Stomach (tissue), 4 donors: ENCODE results near the gene BTBD9.

Experiments used
- EP300 ChIP-seq: sonication (generic); formaldehyde crosslinking; IDR thresholded peaks from one replicate; pipeline ENCODE4 v1.6.1; 2017; ENCODE audit warnings: antibody characterized with exemption
- POLR2AphosphoS5 ChIP-seq, 3 donors: sonication (generic); formaldehyde crosslinking; IDR thresholded peaks; one replicate each; pipeline ENCODE4 v1.6.1; 2016; ENCODE audit warnings: antibody characterized with exemption in 3 of 3
- TF ChIP-seq, protein P1 (sequence below), 7 experiments: fragments of 450-650 bp in 4 of 7; fragments of 200-600 bp in 3 of 7; sonication (generic) in 3 of 7; IDR thresholded peaks; one replicate each; pipeline ENCODE4 v1.5.1; 2016 to 2019; ENCODE audit warnings: antibody characterized with exemption in 7 of 7, control low read depth in 2 of 7, mild to moderate bottlenecking in 1 of 7

GRCh38 chr6:38141085-38141484 is 498.6 kb downstream of the BTBD9 start:
- TF ChIP-seq, protein P1, sequence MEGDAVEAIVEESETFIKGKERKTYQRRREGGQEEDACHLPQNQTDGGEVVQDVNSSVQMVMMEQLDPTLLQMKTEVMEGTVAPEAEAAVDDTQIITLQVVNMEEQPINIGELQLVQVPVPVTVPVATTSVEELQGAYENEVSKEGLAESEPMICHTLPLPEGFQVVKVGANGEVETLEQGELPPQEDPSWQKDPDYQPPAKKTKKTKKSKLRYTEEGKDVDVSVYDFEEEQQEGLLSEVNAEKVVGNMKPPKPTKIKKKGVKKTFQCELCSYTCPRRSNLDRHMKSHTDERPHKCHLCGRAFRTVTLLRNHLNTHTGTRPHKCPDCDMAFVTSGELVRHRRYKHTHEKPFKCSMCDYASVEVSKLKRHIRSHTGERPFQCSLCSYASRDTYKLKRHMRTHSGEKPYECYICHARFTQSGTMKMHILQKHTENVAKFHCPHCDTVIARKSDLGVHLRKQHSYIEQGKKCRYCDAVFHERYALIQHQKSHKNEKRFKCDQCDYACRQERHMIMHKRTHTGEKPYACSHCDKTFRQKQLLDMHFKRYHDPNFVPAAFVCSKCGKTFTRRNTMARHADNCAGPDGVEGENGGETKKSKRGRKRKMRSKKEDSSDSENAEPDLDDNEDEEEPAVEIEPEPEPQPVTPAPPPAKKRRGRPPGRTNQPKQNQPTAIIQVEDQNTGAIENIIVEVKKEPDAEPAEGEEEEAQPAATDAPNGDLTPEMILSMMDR (IDR thresholded peaks at IDR 0.05): no peak
- TF ChIP-seq EP300 (no peak), POLR2AphosphoS5 (IDR thresholded peaks at IDR 0.05) (no peak)
